Esophagus muscularis mucosa (tissue), 3 donors: Measurements from ENCODE around the gene GINS1.

Source experiments
- CTCF ChIP-seq, 3 experiments: fragments of 200-600 bp in 2 of 3; fragments of 450-650 bp in 1 of 3; sonication (generic) in 2 of 3; IDR thresholded peaks; one replicate each; pipeline ENCODE4 v1.5.1; 2017 to 2019; ENCODE audit warnings: antibody characterized with exemption in 3 of 3, mild to moderate bottlenecking in 2 of 3, moderate library complexity in 1 of 3
- POLR2A ChIP-seq: fragments of 450-650 bp; IDR thresholded peaks from one replicate; pipeline ENCODE4 v1.6.1; 2017; ENCODE audit warnings: antibody characterized with exemption, moderate library complexity, mild to moderate bottlenecking, low read depth

- TF ChIP-seq CTCF (IDR thresholded peaks at IDR 0.05) (no peak), POLR2A (no peak)
Observed at GRCh38 chr20:25389858-25390537, 17.5 kb upstream of the GINS1 start.
